H9 (cell line): Measurements from ENCODE around the gene SCIN. TPM values are rescaled to one million over a fixed set of nuclear protein-coding genes. Genes with fewer than 3 reads are reported as not detected.

Experiments used
- DNase-seq: peaks from one replicate; pipeline ENCODE4 v3.0.0-alpha.2; 2017
- H2AFZ ChIP-seq: one replicate; pipeline ENCODE4 v1.6.1; 2013; ENCODE audit warnings: mild to moderate bottlenecking, low read length, control low read depth, moderate library complexity
- H2AK5ac ChIP-seq: 2 replicates; pipeline ENCODE4 v1.6.1; 2013; ENCODE audit warnings: low read length, control low read depth, mixed read lengths; ENCODE audit not compliant: insufficient read length
- H2BK120ac ChIP-seq: one replicate; pipeline ENCODE4 v1.6.1; 2013; ENCODE audit warnings: low read depth, mild to moderate bottlenecking, low read length, control low read depth, inconsistent platforms; ENCODE audit not compliant: poor library complexity, severe bottlenecking
- H2BK12ac ChIP-seq: 2 replicates; pipeline ENCODE4 v1.6.1; 2013; ENCODE audit warnings: low read length, control low read depth, mixed read lengths, low read depth; ENCODE audit not compliant: insufficient read length
- H2BK15ac ChIP-seq: 2 replicates; pipeline ENCODE4 v1.6.1; 2013; ENCODE audit warnings: low read depth, low read length, control low read depth
- H2BK20ac ChIP-seq: one replicate; pipeline ENCODE4 v1.6.1; 2013; ENCODE audit warnings: low read depth, mild to moderate bottlenecking, low read length, control low read depth, inconsistent platforms; ENCODE audit not compliant: poor library complexity, severe bottlenecking
- H2BK5ac ChIP-seq: 2 replicates; pipeline ENCODE4 v1.6.1; 2013; ENCODE audit warnings: low read length, control low read depth, mixed read lengths; ENCODE audit not compliant: insufficient read length
- H3K14ac ChIP-seq: 2 replicates; pipeline ENCODE4 v1.6.1; 2013; ENCODE audit warnings: low read length, control low read depth; ENCODE audit not compliant: insufficient read depth
- H3K18ac ChIP-seq: 2 replicates; pipeline ENCODE4 v1.6.1; 2013; ENCODE audit warnings: low read depth, mild to moderate bottlenecking, mixed read lengths, low read length, control low read depth; ENCODE audit not compliant: insufficient read length
- H3K23ac ChIP-seq: 2 replicates; pipeline ENCODE4 v1.6.1; 2013; ENCODE audit warnings: low read length, control low read depth, mixed read lengths, low read depth; ENCODE audit not compliant: insufficient read length
- H3K23me2 ChIP-seq: 2 replicates; pipeline ENCODE4 v1.6.1; 2013; ENCODE audit warnings: low read depth, mild to moderate bottlenecking, mixed read lengths, low read length, control low read depth; ENCODE audit not compliant: insufficient read length, poor library complexity, severe bottlenecking
- H3K27ac ChIP-seq: 2 replicates; pipeline ENCODE4 v1.5.1; 2013; ENCODE audit warnings: low read length, control low read depth, mixed read lengths, low read depth; ENCODE audit not compliant: insufficient read length
- H3K27me3 ChIP-seq: 2 replicates; pipeline ENCODE4 v1.6.1; 2013; ENCODE audit warnings: low read length, control low read depth, inconsistent platforms; ENCODE audit not compliant: insufficient read depth
- H3K4ac ChIP-seq: 2 replicates; pipeline ENCODE4 v1.6.1; 2013; ENCODE audit warnings: low read depth, mild to moderate bottlenecking, control low read depth, inconsistent platforms, low read length, moderate library complexity
- H3K4me1 ChIP-seq: 2 replicates; pipeline ENCODE4 v1.6.1; 2013; ENCODE audit warnings: low read length, control low read depth, inconsistent platforms; ENCODE audit not compliant: insufficient read depth
- H3K4me2 ChIP-seq: 2 replicates; pipeline ENCODE4 v1.6.1; 2013; ENCODE audit warnings: low read length, control low read depth, mixed read lengths; ENCODE audit not compliant: insufficient read length, insufficient read depth
- H3K56ac ChIP-seq: 2 replicates; pipeline ENCODE4 v1.6.1; 2013; ENCODE audit warnings: low read depth, mild to moderate bottlenecking, mixed read lengths, low read length, control low read depth; ENCODE audit not compliant: insufficient read length
- H3K79me1 ChIP-seq: 2 replicates; pipeline ENCODE4 v1.6.1; 2013; ENCODE audit warnings: low read depth, mild to moderate bottlenecking, moderate library complexity, low read length, control low read depth, inconsistent platforms; ENCODE audit not compliant: insufficient read depth, poor library complexity, severe bottlenecking
- H3K79me2 ChIP-seq: 2 replicates; pipeline ENCODE4 v1.6.1; 2013; ENCODE audit warnings: low read length, control low read depth, inconsistent platforms; ENCODE audit not compliant: insufficient read depth
- H3K9ac ChIP-seq: 2 replicates; pipeline ENCODE4 v1.6.1; 2013; ENCODE audit warnings: low read length, control low read depth, mixed read lengths; ENCODE audit not compliant: insufficient read length; ENCODE audit errors: extremely low read depth
- H3K9me3 ChIP-seq: one replicate; pipeline ENCODE4 v1.6.1; 2013; ENCODE audit warnings: low read depth, low read length, inconsistent platforms; ENCODE audit not compliant: control insufficient read depth
- H3T11ph ChIP-seq: one replicate; pipeline ENCODE4 v1.6.1; 2013; ENCODE audit warnings: mild to moderate bottlenecking, low read length, control low read depth, inconsistent platforms
- H4K20me1 ChIP-seq: one replicate; pipeline ENCODE4 v1.6.1; 2013; ENCODE audit not compliant: control insufficient read depth, insufficient read length, insufficient read depth
- H4K5ac ChIP-seq: 2 replicates; pipeline ENCODE4 v1.6.1; 2013; ENCODE audit warnings: low read depth, mild to moderate bottlenecking, mixed read lengths, low read length, control low read depth; ENCODE audit not compliant: insufficient read length
- H4K8ac ChIP-seq: replicated peaks from 2 replicates; pipeline ENCODE4 v1.6.1; 2013; ENCODE audit warnings: low read length, control low read depth, mixed read lengths, low read depth; ENCODE audit not compliant: insufficient read length
- H4K91ac ChIP-seq: 2 replicates; pipeline ENCODE4 v1.6.1; 2013; ENCODE audit warnings: low read depth, mild to moderate bottlenecking, moderate library complexity, mixed read lengths, low read length, control low read depth; ENCODE audit not compliant: insufficient read length
- H3K27ac Mint-ChIP-seq, 3 experiments: 2 replicates in 2 of 3; 3 replicates in 1 of 3; pipeline ENCODE4 v1.8.0; 2020 to 2021; ENCODE audit warnings: mixed read lengths in 3 of 3, mild to moderate bottlenecking in 1 of 3, moderate library complexity in 1 of 3
- H3K27me3 Mint-ChIP-seq: 2 replicates; pipeline ENCODE4 v1.8.0; 2021; ENCODE audit warnings: low read depth, mild to moderate bottlenecking, moderate library complexity, mixed read lengths
- H3K36me3 Mint-ChIP-seq, 3 experiments: 2 replicates in 2 of 3; 3 replicates in 1 of 3; pipeline ENCODE4 v1.8.0; 2020 to 2021; ENCODE audit warnings: low read depth in 3 of 3, mixed read lengths in 3 of 3; ENCODE audit not compliant: insufficient read depth in 1 of 3
- H3K4me1 Mint-ChIP-seq, 2 experiments: 2 replicates each; pipeline ENCODE4 v1.8.0; 2020; ENCODE audit warnings: mixed read lengths in 2 of 2
- H3K4me3 Mint-ChIP-seq, 2 experiments: 2 replicates in 1 of 2; 3 replicates in 1 of 2; pipeline ENCODE4 v1.8.0; 2020 to 2021; ENCODE audit warnings: mild to moderate bottlenecking in 2 of 2, mixed read lengths in 2 of 2, moderate library complexity in 1 of 2
- H3K9me3 Mint-ChIP-seq, 2 experiments: 2 replicates in 1 of 2; 3 replicates in 1 of 2; pipeline ENCODE4 v1.8.0; 2020; ENCODE audit warnings: mild to moderate bottlenecking in 2 of 2, mixed read lengths in 2 of 2, moderate library complexity in 1 of 2
- WGBS: extraction: QIAGEN DNeasy Blood & Tissue Kit; methylation state at CpG from one replicate; pipeline ENCODE4 v1.1.7; 2013; ENCODE audit warnings: missing lambda C conversion rate, low lambda C conversion rate, mixed read lengths; ENCODE audit not compliant: insufficient read length; ENCODE audit errors: extremely low coverage; 5-methylcytosine and 5-hydroxymethylcytosine counted together
- total RNA-seq: library from RNA; stranded (reverse); gene quantifications from 2 replicates; pipeline ENCODE4 v1.2.1, GENCODE V29; 2021
- TF ChIP-seq, protein P1 (sequence below): fragments of 200-600 bp; sonication (generic); conservative IDR thresholded peaks from 3 replicates; pipeline ENCODE4 v1.8.0; 2021; ENCODE audit warnings: antibody characterized with exemption, mild to moderate bottlenecking

The SCIN gene
- total RNA-seq, 1 experiment from 2014 or later: 0.44 TPM

DNA sequence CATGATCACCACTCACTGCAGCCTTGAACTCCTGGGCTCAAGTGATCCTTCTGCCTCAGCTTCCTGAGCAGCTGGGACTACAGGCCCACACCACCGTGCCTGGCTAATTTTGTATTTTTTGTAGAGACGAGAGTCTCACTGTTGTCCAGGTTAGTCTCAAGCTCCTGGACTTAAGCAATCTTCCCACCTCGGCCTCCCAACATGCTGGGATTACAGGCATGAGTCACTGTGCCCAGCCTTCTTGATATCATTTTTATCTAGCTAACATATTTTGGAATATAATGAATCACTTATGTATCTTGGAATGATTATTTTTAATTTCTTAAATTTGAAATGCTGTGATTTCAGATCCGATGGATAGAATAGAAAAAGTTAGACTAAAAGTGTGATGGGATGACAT, 135.4 kb downstream of the SCIN start:
- H3K36me3 Mint-ChIP-seq: peaks cover 12 to 17% (median 12%) of the 10 kb centered on the region in 3 experiments
- no peak overlapping the region for H2BK15ac ChIP-seq
- H3K4me3 Mint-ChIP-seq: no peak overlapping the region
- no peaks in the 10 kb centered on the region for H3K79me2 ChIP-seq
- no peaks in the 10 kb centered on the region for H3K79me1 ChIP-seq
- H3K14ac ChIP-seq: no peak overlapping the region
- H3K18ac ChIP-seq: no peak overlapping the region
- no peak overlapping the region for H4K8ac ChIP-seq
- no peak overlapping the region for H2AFZ ChIP-seq
- H3K4ac ChIP-seq: no peak overlapping the region
- no peak overlapping the region for H4K91ac ChIP-seq
- H3K56ac ChIP-seq: no peak overlapping the region
- H3K9ac ChIP-seq: no peak overlapping the region
- no peak overlapping the region for H2BK12ac ChIP-seq
- no peaks in the 10 kb centered on the region for H3K9me3 ChIP-seq
- no peak overlapping the region for H2BK5ac ChIP-seq
- no peak overlapping the region for H3K23ac ChIP-seq
- no peak overlapping the region for H3K4me2 ChIP-seq
- TF ChIP-seq, protein P1, sequence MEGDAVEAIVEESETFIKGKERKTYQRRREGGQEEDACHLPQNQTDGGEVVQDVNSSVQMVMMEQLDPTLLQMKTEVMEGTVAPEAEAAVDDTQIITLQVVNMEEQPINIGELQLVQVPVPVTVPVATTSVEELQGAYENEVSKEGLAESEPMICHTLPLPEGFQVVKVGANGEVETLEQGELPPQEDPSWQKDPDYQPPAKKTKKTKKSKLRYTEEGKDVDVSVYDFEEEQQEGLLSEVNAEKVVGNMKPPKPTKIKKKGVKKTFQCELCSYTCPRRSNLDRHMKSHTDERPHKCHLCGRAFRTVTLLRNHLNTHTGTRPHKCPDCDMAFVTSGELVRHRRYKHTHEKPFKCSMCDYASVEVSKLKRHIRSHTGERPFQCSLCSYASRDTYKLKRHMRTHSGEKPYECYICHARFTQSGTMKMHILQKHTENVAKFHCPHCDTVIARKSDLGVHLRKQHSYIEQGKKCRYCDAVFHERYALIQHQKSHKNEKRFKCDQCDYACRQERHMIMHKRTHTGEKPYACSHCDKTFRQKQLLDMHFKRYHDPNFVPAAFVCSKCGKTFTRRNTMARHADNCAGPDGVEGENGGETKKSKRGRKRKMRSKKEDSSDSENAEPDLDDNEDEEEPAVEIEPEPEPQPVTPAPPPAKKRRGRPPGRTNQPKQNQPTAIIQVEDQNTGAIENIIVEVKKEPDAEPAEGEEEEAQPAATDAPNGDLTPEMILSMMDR: no peak
- H2BK20ac ChIP-seq: no peak overlapping the region
- H3K23me2 ChIP-seq: no peaks in the 10 kb centered on the region
- peaks cover 6 to 13% of the 10 kb centered on the region in 2 experiments for H3K4me1 Mint-ChIP-seq
- H3K27me3 Mint-ChIP-seq: no peaks in the 10 kb centered on the region
- no peak overlapping the region for H4K5ac ChIP-seq
- no peaks in the 10 kb centered on the region for H4K20me1 ChIP-seq
- H3K27me3 ChIP-seq: no peaks in the 10 kb centered on the region
- no peak overlapping the region for H3K27ac Mint-ChIP-seq
- no peak overlapping the region for H2BK120ac ChIP-seq
- H3T11ph ChIP-seq: no peak overlapping the region
- no peak overlapping the region for H2AK5ac ChIP-seq
- no peak for DNase-seq
- peaks cover 15% of the 10 kb centered on the region in 2 experiments for H3K9me3 Mint-ChIP-seq
- no peaks in the 10 kb centered on the region for H3K4me1 ChIP-seq
- no CpG with 5 or more reads among the region's 4 CpGs for WGBS
- H3K27ac ChIP-seq: no peak overlapping the region
